Fibroblast of peridontal ligament (primary cell): Measurements from ENCODE around the gene BEST4.
"Not testable (repeated sequence)": the region's sequence is repeated elsewhere in the genome, so short reads cannot be mapped to it uniquely, and the experiment has no call there.

Experiments used
- DNase-seq: peaks from one replicate; pipeline ENCODE4 v3.0.0-alpha.2; 2010; ENCODE audit errors: extremely low read depth

Gene BEST4

DNA sequence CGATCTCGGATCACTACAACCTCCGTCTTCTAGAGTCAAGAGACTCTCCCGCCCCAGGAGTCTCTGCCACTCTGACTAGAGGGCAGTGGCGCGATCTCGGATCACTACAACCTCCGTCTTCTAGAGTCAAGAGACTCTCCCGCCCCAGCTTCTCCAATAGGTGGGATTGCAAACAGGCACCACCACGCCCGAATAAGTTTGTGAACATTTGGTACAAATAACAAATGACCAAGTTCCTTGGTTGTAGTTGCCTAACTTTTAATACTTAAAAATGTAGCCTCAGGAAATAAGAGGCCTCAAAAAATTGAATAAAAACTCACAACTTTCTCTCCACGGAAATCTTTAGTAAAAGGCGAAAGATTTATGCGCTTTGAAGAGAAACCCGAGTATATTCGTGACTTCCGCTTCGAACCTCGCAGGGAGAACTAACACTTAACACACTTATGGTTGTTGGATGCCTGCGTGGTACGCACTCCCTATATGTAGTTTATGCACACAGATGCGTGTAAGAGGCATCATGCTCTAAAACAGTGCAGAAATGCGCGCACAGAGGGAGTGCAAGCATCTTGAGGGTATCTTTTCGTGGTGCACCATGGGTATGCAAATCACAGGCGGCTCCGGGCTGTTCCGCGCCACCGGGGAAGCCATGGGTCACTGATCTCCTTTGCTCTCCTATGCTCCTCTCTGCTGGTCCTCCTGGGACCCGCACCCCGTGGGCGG is 31.8 kb upstream of the BEST4 start:
- DNase-seq = peak; percentile 76

DNA sequence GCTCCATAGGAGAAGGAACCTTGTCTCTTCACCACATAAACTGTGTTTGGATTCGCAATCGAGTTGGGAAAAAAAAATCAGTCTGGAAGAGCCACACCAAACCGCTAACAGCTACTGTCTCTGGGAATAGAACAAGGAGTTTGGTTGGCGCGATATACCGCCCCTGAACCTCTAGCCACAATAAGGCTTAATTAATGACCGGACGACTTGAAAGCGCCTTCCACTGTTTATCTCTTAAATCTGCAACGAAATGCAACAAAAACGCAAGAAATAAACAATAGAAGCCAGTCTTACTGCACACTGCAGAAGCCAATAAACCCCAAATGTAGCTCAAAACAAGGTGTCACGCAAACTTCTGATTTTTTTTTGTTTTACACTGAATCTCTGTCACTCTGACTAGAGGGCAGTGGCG is 31.2 kb upstream of the BEST4 start:
- DNase-seq = peak; percentile 69

DNA sequence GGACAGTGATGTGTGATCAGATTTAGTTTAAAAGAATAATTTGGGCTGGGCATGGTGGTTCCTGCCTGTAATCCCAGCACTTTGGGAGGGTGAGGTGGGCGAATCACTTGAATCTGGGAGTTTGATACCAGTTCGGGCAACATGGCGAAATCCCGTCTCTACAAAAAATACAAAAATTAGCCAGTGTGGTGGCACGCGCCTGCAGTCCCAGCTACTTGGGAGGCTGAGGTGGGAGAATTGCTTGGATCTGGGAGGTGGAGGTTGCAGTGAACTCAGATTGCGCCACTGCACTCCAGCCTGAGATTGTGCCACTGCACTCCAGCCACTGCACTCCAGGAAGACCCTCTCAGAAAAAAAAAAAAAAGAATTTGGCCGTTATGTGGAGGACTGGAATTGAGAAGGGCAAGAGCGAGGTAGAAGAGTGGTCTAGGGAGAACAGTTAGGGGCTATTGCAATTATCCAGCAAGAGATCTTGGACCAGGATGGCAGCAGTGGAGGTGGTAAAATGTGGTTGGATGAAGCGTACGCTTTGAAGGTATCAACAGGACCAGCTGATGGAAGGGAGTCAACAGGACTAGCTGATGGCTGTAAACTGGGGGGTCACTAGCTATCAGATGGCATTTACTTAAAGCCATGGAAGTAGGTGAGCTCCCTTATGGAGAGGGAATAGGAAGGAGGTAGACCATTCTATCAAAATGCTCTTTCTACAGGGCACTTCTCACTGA is 30.0 kb upstream of the BEST4 start:
- DNase-seq = no peak

DNA sequence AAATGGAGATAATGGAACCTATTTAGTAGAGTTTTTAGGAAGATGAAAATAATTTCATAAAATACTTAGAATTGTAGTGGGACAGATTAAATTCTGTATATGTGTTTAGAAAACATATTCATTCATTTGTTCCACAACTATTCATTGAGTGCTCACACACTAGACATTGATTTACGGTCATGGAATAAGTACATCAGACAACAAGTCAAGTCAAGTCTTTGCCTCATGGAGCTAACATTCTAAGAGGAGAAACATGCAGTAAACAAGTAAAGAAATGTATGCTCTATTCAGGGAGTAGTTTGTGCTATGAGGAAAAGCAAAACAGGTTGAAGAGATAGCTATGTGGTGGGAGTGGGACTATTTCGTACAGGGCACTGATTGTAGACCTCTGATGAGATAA is 29.3 kb upstream of the BEST4 start:
- no peak for DNase-seq

DNA sequence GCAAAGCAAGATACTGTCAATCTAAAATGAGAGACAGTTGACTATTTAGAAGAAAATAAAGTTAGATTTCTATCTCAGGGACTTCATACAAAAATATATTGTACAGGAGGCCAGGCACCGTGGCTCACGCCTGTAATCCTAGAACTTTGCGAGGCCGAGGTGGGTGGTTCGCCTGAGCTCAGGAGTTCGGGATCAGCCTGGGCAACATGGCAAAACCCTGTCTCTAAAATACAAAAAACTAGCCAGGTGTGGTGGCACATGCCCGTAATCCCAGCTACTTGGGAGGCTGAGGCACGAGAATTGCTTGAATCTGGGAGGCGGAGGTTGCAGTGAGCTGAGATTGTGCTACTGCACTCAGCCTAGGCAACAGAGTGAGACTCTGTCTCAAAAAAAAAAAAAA is 28.0 kb upstream of the BEST4 start:
- DNase-seq = not testable (repeated sequence)

DNA sequence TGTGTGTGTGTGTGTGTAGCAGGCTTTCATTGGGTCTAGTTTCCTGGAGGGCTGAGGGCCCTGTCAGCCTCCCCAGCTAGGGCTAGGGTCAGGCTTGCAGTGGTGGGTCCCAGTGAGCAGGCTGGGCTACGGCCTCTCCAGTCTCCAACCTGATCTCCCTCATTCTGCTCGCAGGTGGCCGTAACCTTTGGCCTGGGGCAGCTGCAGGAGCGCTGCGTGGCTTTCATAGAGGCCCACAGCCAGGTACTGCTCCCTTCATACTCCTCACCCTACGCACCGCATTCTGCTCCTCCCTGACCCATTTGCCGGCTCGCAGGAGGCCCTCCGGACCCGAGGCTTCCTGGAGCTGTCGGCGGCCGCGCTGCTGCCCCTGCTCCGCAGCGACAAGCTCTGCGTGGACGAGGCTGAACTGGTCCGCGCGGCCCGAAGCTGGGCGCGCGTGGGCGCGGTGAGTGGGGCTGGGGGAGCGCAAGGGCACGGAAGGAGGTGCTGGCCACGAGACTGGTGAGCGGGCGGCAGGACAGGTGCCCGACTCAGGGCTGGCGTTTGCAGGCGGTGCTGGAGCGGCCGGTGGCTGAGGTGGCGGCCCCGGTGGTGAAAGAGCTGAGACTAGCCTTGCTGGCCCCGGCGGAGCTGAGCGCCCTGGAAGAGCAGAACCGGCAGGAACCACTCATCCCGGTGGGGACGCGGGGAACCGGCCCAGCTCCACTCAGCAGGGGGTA is 25.0 kb upstream of the BEST4 start:
- DNase-seq = no peak

DNA sequence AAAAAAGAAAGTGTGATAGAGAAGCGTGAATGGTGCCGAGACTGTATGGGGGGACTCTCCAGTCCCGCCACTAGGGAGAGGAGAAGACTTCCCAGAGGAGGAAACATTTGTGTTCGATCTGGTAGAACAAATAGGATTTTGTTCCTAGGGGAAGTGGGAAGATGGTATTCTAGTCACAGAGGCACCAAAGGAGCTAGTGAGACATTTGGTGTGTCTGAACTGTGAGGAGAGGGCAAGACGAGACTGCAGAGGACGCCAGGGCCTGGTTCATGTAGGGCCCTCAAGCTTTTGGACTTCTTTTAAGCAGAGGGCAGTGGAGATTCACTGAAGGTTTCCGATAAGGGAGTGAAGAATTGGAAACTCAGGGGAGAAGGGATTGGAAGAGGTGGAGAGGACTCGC is 23.3 kb upstream of the BEST4 start:
- no peak for DNase-seq

DNA sequence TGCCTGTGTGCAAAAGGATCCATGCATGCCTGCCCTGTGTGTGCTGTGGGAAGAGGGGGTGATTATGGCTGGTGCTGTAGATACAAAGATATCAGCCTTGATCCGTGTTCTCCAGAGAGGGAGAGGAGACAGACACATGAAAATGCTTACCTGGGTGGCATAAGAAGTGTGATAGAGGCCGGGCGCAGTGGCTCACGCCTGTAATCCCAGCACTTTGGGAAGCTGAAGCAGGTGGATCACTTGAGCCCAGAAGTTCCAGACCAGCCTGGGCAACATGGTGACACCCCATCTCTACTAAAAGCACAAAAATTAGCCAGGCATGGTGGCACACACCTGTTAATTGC is 22.8 kb upstream of the BEST4 start:
- DNase-seq = not testable (repeated sequence)

DNA sequence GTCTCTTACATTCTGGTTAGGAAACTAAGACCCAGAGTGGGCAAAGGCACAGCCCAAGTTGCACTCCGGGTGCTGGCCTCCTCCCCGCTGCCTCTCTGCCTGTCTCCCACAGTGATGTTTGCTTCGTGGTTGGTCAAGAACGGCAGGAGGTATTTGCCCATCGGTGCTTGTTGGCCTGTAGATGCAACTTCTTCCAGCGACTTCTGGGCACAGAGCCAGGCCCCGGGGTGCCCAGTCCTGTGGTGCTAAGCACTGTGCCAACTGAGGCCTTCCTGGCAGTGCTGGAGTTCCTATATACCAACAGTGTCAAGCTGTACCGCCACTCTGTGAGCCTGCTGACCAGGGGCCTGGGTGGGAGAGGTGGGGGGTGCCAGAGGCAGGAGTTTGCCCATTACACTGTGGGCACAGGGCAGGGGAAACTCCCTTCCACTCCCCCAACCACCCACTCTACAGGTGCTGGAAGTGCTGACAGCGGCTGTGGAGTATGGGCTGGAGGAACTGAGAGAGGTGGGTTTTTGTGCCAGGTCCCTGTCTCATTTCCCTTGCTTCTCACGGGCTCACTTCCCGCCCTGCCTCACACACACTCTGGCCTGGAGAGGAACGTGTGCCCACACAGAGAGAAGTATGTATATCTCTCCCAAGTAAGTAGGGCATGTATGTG is 22.3 kb upstream of the BEST4 start:
- no peak for DNase-seq

DNA sequence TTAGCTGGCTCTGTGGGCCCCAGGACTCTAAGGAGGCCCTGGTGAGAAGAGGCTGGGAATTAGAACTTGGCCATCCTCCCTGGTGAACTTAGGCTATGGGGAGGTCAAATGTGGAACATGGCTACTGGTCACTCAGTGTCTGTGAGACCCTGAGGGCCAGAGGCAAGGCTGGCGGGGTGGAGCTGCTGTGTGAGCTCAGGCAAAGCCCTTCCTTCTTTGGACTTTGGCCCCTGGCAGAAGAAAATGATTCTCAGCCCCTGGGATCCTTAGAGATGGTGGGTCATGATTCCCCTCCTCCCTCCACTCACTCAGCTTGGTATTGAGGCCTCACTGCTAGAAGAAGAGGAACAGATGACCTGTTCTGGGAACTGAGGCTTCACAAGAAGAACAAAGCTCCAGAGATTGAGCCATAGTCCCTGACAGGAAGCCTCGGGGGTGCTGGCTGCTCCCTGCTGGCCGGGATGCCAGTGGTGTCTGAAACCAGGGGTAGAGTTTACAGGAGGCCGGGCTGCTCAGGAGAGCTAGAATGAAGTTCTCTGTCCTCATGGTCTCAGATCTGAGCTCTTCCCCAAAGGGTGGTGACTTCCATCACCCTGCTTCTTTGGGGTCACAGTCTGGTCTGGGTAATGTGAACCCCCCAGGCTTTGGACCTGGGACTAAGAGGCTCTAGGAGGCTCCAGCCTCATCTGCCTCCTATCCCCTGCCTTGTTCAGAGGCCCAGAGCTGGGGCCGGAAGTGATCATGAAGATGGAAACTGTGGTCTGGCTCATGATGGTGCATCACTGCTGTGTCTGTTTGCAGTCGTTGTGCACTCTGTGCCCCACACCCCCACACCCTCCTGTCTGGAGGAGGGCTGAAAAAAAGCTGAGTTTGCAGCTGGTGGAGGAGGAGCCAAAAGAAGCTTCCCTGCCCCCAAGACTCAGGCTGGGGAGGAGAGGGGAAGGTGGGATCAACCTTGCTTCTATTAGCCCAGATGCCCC is 21.3 kb upstream of the BEST4 start:
- DNase-seq = peak; percentile 49

DNA sequence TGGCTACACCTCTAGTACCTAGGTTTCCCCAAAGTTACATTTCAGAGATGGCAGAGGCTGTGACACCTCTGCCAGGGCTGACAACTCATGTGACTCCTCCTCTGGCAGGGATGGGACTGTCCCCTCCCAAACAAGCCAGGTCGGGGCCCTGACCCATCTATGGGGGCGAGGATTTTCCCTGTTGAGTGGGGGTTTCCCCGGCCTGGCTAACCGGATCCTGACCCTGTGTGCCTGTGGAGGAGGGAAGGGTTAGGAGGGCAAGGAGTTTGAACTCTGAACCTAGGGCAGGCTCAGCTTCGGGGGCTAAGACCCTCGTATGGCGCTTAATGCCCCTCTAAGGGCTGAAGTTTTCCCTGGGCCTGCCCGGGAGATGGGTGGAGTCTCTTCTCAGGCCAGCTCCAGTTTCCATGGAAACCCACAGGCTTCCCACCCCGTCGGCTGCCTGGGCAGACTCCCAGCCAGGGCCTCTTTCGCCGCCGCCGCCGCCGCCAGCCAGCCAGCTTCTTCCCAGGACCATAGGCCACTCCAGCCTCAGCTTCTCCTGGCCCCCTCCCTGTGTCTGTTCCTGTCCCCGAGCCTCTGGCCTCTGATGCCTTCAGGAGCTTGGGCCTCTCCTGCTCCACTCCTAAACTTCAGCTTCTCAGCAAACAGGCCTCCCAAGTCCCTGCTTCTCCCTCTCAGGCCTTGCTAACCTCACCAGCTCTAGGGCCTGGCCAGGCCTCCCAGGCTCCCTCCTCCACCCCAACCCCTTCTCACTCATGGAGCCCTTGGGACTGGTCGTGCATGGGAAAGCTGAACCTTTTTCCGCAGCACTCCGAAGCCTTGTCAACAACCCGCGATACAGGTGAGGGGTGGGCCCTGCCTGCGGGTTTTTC is 20.3 kb upstream of the BEST4 start, which contains the start of gene BTBD19:
Gene BTBD19 (plus strand): TSS at position 461 of the 875 bp plus-strand sequence. CDS start 298 bp downstream, at position 759.
- DNase-seq = peak; percentile 91

DNA sequence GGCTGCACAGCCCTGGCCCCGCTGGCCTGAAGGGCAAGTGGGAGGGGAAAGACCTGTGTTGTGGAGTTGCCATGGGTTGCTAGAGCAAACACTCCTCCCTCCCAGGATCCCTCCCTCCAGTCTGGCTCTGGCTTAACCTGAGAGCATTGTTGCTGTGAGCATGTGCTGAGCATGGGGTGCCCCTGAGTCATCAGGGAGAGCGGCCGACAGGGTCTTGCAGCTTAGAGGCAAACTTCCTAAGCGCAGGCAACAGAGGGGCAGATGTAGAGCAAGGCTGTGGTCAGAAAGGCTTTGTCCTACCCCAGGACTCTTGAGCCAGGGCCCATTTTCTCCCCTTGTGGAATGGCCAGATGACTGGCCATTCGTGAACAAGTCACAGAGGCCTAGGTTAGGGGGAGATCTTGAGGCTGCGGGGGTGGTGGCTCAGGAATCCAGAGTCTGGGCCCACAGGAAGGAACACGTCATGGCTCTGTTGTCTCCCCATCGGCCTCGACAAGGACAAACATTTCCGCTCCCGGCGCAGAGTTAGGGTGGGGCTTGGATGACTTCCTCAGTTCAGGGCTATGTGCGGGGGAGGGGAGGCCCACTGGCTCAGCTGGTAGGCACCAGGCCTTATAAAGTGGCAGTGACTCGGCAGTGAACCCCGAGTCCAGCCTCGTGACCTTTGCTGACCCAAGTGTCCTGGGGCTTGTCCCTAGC is 19.5 kb upstream of the BEST4 start:
- DNase-seq = peak; percentile 99

DNA sequence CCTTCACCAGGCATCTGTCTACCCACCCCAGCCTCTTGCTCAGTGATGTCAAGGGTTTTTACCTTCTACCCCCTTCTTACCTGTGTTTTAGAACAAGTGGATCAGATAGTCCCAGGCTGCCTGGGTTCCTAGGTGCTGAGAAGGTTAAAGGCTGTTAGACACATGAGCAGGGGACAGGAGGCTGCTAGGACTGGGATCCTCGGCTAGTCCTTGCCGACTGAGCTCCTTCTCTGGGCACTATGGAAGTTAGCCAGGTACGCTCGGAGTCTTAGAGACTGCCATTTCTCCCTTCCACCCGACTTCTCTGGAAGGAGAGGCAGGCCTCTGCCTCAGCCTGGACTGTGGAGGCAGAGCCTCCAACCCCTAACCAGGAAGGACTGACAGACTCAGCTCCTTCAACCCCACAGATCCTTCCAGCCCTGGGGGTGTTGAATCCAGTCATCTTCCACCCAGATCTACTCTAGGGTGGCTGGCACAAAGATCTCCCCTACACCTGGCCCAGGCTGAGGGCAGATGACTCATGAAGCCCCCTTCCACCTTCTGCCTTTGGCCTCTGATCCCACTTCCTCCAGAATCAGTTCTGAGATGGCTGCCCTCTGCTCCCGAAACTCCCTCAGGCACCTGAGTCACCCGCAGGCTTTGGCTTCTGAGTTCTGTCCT is 18.9 kb upstream of the BEST4 start, which contains the start of gene DYNLT4:
Gene DYNLT4 (minus strand): TSS at position 648 of the 660 bp plus-strand sequence. CDS start 683 bp downstream, outside the sequence.
- no peak for DNase-seq

DNA sequence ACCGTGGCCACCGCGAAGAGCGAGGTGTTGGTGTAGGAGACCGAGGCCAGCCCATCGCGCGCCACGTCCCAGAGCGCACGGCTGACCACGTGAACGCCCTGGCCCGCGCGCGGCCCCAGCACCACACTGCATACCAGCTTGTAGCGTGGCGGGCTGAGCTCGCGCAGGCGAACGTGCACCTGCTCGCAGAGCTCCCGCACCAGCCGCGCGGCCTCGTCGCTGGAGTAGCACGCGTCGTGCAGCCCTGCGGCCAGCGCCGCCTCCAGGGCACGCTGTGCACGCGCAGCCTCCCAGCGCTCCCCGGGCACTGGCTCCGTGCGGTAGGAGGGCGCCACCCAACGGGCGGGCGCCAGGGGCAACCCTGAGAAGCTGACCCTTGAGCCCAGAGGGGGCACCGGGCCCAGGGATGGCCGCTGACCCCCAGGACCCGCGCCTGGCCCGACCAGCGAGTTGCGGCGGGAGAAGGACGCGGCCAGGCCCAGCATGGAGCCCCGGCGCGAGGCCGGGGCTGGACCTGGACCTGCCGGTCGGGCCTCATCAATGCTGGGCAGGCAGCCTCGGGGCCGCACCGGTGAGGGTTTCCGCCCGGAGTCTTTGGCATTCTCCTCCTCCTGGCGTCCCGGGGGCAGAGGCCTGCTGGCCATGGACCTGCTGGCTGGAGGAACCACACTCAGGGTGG is 18.2 kb upstream of the BEST4 start:
- no peak for DNase-seq

DNA sequence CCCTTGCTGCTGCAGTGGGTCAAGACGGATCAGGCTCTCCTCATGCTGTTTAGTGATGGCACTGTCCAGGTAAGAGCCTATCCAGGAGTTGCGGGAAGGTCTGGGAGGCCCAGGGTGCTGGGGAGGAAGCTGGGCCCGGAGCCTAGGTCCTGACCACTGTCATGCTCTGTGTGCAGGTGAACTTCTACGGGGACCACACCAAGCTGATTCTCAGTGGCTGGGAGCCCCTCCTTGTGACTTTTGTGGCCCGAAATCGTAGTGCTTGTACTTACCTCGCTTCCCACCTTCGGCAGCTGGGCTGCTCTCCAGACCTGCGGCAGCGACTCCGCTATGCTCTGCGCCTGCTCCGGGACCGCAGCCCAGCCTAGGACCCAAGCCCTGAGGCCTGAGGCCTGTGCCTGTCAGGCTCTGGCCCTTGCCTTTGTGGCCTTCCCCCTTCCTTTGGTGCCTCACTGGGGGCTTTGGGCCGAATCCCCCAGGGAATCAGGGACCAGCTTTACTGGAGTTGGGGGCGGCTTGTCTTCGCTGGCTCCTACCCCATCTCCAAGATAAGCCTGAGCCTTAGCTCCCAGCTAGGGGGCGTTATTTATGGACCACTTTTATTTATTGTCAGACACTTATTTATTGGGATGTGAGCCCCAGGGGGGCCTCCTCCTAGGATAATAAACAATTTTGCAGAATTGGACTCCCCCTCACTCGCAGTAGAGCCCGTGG is 17.5 kb upstream of the BEST4 start:
- DNase-seq = no peak

DNA sequence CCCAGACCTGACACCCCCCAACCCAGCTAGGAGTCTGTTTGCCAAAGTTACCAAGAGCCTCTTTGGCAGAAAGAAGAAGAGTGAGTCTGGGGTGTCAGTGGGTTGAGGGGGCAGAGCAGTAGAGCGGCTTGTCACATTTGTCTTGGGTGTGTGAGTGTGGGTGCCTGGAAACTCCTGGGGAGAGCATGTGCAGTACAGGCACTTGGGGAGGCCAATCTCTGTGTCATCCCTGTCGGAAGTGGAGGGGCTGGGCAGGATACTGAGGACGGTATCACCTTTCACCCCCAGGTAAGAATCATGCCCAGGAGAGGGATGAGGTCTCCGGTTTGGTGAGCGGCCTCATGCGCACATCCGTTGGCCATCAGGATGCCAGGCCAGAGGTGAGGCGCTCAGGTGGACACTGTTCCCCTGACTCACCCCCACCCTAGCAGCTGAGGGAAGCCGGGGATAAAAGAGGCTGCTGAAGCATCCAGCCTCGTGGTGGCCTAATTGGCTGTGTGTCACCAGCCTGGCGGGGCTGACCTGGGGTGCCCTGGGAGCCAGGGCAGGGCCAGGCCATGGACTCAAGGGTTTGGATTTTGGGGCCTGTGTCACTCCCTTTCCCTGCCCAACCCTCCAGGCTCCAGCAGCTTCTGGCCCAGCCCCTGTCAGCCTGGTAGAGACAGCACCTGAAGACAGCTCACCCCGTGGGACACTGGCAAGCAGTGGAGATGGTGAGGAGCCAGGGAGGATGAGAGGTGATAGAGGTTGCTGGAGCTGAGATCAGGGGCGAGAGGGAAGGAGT is 15.5 kb upstream of the BEST4 start:
- DNase-seq = no peak

DNA sequence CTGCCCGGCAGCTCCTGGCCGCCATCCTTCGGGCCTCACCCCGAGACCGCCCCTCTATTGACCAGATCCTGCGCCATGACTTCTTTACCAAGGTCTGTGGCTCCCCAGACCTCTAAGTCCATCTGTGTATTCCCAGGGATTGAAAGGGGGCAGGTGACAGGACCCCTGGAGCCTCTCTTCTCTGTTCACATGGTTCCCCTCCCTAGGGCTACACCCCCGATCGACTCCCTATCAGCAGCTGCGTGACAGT is 15.0 kb upstream of the BEST4 start:
- DNase-seq = no peak
